Fibroblast of skin of left biceps (primary cell): ENCODE measurements around the gene FRAT1.
A peak's percentile ranks its signal among the peaks of the same experiment; 100 is the strongest.
"Not testable (repeated sequence)": the region's sequence is repeated elsewhere in the genome, so short reads cannot be mapped to it uniquely, and the experiment has no call there.

ENCODE experiments used
- DNase-seq, 2 experiments: peaks; one replicate each; pipeline ENCODE4 v3.0.0-alpha.2; 2013; ENCODE audit warnings: low read depth in 2 of 2

Gene FRAT1

DNA sequence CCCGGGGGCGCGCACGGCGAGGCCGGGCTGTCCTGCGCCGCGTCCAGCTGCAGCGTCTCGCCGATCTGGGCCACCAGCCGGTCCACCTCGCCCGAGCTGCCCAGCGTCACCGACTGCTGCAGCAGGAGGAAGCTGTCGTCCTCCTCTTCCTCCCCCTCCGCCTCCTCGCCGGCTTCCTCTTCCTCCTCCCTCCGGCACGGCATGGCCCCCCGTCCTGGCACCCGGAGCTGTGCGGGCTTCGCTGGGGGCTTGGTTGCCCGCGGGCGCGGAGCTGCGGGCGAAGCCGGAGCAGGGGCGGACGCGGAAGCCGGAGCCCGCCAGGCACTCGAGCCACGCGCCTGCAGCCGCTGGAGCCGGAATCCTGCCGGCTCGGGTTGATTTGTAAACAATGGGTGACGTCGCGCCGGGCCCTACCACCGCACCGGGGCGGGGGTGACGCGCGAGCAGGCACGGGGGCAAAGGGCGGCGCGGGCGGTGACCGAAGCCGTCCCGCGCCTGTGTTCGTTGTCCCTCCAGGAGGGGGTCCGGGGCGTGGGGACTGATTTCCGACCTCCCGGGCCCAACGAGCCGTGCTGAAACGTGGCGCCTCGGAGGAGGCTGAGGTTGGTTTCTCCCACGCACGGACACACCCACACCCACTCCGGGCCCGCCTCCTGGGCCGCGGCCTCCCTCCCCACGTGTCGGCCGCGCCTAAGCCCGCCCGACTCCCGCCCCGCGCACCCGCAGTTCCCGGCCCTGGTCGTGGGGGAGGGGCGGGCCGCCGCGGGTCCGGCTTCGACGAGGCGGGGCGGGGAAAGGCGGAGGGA lies 15.5 kb downstream of the FRAT1 start, which contains the start of gene FRAT2:
Gene FRAT2 (minus strand): TSS at position 360 of the 806 bp plus-strand sequence. CDS start 157 bp downstream, at position 203.
- peak; percentile 79 to 83 for DNase-seq

DNA sequence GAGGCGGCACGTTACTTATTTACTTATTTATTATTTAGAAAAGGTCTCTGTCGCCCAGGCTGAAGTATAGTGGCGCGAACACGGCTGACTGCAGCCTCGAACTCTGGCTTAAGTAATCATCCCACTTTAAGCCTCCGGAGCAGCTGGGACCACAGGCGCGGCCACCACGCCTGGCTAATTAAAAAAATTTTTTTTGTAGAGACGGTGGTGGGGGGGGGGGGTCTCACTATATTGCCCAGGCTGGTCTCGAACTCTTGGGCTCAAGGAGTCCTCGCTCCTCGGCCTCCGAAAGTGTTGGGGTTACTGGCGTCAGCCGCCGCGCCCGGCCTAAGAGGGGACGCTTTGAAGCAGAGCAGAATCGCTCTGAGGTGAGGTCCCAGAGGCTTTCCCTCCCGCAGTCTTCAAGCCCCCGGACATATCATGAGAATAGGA lies 16.1 kb downstream of the FRAT1 start:
- no peak for DNase-seq

DNA sequence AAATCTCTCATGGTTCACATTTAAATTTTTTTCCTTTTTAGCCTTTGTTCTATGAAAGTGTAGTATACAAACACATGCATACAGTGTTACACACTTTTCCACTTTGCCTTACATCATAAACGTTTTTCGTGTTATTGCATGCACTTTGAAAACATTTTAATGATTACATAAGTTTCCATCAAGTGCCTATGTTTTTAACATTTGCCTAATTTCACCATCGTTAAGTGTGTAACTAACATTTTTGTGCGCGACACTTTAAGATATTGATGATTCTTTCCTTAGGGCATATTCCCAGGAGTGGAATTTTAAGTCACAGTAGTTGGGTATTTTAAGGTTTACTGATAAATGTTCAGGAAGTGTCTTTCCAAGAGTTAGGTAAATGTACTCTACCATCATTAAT lies 16.9 kb downstream of the FRAT1 start:
- no peak for DNase-seq

DNA sequence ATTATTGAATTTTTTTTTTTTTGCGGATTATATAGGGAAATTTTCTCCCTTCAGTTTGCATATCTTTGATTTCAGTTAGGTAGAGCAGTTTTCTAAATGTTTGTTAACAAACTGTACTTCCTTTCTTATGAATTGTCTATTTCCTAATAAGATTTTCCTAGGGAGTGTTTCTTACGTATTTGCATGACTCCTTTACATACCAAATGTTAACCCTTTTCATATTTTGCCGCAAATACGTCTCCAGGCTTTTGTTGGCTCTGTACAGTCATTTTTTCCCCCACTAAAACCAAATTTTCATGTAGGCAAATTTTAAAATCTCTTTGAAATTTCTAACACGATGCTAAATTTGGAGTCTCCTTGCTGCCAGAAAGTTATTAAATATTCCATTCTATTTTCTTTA lies 17.4 kb downstream of the FRAT1 start:
- DNase-seq, result no peak

DNA sequence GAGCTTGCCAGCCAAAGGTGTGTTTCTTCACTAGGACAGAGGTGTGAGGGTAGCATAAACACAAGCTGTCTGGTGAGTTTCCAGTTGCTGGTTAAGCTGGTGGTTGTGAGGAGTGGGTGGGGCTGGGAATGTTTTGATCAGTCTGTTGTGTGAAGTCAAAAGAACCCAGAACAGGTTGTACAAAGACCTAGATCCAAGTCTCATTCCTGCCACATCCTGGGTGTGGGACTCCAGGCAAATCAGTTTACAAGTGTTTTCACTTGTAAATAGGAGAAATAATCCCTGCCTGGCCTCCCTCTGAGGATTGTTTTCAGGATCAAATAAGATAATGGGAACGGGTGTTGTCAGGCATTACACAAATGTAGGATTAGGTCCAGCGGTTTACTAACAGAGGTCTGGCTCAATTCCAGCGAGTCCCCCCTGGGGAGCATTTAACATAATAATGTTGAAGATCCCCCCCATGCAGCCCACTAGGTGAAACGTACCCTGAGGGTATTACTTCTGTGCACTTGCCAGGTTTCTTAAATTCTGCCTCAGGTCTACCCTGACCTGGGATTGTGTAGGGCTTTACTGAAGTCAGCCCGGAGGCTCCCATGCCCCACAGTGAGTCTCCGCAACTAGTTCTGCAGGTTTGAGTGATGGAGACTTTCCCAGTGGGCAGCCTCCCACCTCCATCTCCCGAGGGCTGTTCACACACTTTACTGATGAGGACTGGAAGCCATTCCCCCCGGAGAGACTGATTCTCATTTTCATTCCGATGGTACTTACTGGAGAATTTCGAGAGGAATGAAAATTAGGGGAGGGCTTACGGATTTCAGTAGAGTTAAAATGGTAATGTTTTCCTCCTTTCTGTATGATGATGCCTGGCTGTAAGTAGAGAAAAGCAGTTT lies 18.1 kb downstream of the FRAT1 start:
- DNase-seq, result no peak

DNA sequence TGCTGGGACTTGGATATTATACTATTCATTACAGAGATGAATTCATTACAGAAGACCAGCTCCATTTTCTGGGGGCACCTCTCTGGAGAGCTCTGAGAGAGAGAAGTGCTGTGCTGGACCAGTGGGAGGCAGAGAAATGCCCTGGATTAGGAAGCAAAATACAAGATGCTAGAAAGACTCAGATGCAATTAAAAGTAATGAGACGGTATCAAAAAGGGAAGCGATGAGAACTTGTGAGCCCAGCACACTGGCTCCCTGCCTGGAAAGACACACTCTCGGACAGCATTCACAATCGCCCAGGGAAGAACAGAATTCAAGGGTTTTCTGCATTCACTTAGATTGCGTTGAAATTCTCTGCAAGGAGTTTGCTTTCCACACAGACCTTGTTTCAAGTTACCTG lies 19.0 kb downstream of the FRAT1 start:
- no peak for DNase-seq

DNA sequence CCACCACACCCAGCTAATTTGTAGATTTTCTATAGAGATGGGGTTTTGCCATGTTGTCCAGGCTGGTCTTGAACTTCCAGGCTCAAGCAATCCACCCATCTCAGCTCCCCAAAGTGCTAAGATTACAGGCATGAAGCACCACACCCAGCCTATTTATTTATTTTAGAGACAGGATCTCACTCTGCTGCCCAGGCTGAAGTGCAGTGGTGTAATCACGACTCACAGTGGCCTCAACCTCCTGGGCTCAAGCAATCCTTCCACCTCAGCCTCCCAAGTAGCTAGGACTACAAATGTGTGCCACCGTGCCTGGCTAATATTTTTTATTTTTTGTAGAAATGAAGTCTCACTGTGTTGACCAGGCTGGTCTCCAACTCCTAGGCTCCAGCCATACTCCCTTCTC lies 22.3 kb downstream of the FRAT1 start:
- no peak for DNase-seq

DNA sequence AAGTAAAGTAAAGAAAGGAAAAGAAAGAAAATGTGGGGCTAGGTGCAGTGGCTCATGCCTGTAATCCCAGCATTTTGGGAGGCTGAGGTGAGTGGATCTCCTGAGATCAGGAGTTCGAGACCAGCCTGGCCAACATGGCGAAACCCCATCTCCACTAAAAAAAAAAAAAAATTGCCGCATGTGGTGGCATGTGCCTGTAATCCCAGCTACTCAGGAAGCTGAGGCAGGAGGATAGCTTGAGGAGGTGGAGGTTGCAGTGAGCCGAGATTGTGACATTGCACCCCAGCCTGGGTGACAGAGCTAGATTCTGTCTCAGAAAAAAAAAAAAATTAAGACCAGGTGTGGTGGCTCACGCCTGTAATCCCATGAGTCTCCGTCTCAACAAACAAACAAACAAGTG lies 24.6 kb downstream of the FRAT1 start:
- not testable (repeated sequence) for DNase-seq

DNA sequence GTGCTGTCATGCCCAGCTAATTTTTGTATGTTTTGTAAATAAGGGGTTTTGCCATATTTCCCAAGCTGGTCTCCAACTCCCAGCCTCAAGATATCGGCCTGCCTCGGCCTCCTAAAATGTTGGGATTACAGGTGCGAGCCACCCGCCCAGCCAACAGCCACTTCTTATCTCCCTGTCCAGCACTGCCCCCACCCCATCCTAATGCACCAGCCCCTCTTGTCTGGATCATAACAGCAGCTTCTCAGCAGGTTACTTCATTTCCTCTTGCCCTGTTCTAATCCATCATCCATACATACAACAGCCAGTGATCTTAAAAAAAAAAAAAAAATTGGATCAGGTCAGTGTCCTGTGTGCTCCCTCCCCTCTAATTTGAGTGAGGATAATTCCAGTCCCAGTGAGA lies 28.2 kb downstream of the FRAT1 start:
- no peak for DNase-seq

DNA sequence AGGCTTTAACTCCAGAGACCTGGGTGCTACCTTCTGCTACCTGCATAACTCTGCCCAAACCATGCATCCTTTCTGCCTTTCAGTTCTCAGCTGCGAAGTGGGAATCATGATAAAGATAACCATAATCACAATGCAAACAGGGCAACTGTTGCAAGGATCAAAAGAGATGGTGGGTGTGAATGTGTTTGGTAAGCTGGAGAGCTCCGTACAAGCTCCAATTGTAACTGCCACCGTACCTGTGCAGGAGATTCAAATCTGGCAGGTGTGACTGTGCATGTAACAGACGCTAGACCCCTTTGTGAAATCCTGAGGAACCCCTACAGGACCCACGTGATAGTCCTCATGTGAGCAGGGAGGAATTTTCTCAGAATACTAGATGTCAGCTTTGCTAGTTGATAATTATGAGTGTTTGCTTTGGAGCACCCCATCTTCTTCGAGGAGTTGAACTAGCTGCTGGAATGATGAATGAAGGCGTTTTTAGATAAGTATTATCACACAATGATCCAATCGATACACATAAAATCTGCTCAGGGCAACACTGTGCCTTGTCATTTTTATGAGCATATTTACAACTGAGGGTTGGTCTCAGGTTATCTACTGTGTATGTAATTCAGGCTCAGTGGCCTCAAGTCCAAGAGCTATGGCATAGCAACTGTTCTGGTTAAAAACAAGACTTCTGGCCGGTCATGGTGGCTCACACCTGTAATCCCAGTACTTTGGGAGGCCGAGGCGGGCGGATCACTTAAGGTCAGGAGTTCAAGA lies 30.9 kb downstream of the FRAT1 start:
- no peak for DNase-seq

DNA sequence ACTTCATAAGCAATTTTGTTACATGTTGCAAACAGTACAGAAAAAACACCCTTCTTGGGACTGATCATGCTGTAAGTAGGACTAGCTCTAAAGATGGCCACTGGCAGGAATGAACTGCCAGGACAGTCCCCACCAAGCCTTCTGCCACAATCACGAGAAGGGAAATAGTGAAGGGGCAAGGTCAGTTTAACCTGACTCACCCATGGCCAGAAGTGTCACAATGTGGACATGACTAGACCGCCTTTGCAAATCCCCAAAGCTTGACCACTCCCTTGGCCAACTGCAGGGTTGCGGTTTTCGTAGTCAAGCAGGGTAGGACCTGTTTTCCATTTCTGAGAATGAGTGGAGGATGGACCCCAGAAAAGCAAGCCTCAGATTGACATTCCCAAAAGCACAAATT lies 34.9 kb downstream of the FRAT1 start:
- DNase-seq, result no peak

DNA sequence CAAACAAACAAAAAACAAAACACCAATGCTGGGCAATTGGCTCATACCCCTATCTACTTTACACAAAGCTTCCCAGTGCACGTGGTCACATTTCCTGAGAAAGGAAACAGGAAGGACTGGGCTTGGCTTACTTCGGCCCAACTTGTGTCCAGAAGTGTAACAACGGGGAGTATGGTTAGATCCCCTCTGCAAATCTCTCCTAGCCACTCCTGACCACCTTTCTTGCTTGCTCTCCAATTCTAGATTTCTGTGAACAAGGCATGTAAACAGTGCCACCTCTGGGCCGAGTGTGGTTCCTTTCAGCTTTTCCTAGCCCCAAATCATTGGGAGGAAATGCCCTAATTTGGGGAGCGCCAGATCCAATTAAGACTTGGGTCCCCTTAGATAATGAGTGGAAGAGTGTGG lies 36.5 kb downstream of the FRAT1 start:
- DNase-seq, result no peak

DNA sequence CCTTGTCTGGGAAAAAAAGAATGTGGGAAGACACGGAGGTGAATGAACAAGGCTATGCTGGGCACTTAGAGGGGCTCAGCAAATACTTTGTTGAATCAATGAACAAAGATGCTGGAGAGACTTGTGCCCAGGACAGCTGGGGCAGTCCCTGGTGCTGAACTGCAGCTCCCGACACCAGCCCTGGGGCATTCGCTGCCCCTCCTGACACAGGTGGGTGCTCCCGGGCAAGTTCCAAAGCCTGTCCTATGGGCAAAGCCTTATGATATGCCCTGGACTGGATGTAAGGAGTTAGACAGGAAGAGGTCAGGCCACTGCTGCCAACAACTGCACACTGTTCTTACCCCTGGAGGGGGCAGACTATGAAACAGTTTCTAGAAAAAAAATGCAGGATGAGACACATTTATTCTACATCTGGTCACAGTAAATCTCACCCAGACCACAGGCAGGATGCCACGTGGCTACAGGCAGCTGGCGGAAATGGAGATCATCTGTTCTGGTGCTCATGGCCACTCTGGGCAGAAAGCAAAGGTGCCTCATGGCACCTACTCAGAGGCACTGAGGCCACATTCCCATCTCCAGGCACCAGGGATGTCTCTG lies 37.3 kb downstream of the FRAT1 start:
- DNase-seq, result no peak

DNA sequence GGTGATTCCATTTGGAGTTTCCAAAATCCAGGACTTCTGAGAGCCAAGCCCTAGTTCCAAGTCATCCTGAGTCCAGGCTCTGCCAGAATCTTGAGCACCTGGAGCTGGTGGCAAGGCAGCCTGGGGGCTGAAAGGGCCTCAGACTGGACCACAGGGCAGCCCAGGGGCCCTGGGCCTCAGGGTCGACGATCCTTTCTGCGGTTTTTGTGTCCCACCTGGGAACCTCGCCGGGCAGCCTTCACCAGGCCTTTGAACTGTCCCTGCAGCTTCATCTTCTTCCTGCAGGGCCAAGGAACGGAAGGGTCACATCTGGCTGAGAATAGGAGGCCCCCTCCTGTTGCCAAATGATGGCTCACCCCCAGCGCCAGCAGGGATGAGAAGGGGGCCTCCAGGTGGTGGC lies 37.8 kb downstream of the FRAT1 start:
- DNase-seq, result no peak

DNA sequence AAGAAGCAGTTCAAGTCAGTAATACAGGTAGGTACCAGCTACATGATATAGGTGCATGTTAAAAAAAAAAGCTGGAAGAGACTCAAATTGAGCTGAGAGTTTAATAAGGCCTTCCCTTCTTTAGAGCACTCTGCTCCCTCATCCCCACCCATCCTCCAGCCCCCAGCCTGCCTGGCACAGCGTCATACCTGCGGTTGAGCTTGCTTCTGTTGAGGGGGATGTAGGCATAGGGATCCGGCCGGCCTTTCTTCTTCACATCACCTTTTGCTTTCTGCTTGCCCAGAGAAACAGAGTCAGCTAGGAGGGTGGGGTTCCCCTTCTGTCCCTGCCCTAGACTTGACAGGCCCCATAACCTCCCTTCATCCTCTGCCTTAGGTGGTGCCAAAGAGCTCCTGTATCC lies 39.3 kb downstream of the FRAT1 start:
- no peak for DNase-seq

DNA sequence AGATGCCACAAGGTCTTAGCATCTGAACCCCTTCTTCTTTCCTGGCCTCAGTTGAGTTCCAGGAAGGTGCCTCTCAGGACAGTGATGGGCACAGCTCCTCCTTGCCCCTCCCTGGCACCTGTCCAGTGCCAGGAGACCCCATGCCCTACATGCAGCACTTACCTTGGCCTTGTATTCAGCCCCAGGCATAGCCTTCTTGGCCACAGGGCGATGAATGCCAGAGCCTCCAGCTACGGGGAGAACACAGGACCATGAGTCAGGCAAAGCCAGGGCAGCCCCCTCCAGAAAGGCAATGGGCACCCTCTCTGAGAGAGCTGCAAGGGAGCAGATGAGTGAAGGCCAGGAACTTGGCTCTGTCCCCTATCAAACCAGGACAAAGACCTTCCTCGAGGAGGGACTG lies 39.7 kb downstream of the FRAT1 start:
- DNase-seq, result no peak

DNA sequence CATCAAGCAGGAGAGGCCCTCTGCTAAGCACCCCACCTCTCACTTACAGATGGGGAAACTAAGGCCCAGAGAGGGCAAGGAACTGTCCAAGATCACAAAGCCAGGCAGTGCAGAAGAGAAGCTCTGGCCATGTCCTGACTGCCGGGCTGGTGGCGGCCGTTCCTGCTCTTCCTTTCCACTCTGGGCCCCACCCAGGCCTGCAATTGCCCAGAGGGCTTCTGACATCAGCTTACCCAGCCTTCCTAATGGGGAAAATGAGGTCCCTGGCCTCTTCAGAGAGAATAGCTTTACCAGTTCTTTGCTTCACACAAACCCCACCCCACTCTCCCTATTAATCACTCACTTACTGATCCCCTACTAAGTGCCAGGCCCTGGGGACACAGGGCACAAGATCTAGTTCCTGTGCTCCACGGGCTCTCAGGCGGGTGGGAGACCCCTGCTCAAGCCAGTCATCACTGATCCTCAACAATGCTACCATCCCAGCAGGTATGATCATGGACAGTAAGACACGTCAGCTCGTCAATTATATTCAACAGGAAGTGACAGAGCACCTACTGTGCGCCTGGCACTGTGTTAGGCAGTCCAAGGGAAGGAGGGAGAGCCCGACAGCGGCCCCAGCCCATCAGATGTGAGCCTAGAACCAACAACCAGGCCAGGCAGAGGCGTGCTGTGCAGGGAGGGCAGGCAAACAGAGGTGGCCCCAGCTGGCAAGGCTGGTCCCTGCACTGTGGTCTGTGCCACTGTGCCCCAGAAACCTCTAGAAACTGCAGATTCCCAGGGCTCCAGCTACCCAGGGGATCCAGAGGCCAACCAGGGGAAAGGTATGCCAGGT lies 41.9 kb downstream of the FRAT1 start:
- DNase-seq, result no peak

DNA sequence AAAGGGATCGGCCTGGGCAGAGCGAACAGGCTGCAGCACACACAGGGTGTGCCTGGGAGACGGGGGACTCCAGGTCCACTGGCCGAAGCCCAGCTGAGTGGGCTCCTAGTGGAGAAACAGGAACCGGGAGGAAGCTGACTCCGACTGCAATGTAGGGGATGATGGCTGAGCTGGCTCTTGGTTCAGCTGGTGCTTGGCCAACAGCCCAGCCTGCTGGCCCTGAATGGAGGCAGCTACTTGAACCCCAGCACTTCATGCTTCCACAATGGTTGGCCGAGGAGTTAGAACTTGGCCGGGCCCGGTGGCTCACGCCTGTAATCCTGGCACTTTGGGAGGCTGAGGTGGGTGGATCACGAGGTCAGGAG lies 42.4 kb downstream of the FRAT1 start:
- DNase-seq, result no peak

DNA sequence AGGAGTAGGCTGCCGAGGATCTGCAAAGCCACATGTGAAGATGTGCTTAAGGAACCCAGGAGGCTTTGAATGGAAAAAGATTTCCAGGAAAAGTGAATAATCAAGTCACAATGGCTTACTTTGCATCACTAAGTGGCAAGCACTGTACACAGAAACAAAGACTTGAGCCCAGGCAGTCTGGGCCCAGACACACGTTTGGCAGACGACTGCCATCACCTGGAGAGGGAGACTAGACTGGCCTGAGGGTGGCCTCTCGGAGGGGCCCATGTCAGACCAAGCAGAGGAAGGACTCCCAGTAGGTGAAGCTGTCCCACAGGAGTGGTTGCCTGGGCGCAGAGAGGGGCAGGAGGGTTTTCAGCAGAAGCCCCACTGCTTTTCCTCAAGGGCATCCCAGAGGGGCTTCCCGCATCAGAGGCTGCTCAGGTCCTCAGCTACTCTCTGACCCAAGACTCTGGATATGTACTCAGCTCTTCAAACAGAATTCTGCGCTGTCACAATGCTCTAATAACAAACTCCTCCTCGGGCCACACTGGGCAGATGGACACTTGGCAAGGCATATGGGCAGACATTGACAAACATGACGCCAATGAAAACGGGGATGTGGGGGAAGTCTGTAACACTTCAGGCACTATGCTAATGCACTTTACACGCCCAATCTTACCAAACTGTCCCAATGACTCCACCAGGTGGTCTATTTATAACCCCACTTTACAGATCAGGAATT lies 43.4 kb downstream of the FRAT1 start:
- DNase-seq, result no peak

DNA sequence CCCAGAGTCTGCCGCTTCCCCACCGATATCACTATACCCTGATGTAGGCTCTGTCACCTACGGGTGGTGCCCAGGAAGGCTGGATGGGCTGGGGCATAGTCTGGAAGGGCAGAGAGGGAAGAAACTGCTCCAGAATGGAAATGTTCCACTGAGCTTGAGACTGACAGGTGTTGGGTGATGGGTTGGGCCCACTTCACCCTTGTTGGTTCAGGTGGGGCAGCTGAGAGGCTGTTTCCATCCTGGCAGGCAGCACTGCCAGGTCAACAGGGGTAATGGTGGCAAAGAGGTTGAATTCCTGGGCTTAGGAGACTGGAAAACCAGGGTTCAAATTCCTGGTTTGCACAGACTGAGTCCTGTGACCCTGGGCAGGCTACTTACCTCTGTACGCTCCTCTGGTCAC lies 44.0 kb downstream of the FRAT1 start:
- no peak for DNase-seq
